C4-2B (cell line): ENCODE measurements around the gene MTFR1L.

Source experiments
- H3K27ac ChIP-seq: fragments of 450-650 bp; 2 replicates; pipeline ENCODE4 v1.5.1; 2017
- ZFX ChIP-seq: fragments of 450-650 bp; IDR thresholded peaks from 2 replicates; pipeline ENCODE4 v1.6.1; 2017
- TF ChIP-seq, protein P1 (sequence below): fragments of 450-650 bp; conservative IDR thresholded peaks from 2 replicates; pipeline ENCODE4 v1.5.1; 2017; ENCODE audit warnings: mild to moderate bottlenecking

MTFR1L gene

DNA sequence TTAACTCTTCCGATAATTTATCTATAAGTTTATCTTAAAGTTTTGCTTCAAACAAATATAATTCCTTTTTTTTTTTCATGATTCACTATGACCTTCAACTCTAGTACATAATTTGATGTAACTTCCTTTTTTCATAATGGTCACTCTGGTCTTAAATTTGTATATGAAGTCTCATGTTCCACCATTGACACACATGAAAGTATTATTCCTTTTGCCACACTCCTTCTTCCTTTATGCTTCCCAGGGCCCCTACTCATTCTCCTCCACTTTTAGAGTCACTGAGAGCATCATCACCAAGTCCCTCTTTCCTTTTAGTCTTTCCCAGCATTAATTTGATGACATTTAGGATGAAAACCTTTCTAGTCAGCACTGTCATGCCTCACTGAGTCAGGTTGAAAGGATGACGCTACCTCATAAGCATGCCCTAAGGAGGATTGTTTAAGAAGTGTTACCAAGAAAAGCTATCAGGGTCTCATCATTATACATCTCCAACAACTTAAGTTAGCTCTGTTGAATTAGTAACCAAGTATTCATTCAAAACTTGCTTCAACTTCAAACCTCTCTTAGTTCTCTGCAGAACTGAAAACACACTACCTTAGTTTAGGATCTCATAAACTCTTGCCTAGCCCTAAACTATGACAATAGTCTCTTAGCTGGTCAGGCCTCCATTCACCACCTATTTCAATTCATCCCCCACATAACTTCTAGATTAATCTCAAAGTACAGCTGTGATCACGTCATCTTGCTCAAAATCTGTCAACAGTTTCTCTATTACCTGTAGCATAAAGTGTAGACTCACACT is 25.0 kb downstream of the MTFR1L start:
- TF ChIP-seq ZFX = no peak
- TF ChIP-seq, protein P1, sequence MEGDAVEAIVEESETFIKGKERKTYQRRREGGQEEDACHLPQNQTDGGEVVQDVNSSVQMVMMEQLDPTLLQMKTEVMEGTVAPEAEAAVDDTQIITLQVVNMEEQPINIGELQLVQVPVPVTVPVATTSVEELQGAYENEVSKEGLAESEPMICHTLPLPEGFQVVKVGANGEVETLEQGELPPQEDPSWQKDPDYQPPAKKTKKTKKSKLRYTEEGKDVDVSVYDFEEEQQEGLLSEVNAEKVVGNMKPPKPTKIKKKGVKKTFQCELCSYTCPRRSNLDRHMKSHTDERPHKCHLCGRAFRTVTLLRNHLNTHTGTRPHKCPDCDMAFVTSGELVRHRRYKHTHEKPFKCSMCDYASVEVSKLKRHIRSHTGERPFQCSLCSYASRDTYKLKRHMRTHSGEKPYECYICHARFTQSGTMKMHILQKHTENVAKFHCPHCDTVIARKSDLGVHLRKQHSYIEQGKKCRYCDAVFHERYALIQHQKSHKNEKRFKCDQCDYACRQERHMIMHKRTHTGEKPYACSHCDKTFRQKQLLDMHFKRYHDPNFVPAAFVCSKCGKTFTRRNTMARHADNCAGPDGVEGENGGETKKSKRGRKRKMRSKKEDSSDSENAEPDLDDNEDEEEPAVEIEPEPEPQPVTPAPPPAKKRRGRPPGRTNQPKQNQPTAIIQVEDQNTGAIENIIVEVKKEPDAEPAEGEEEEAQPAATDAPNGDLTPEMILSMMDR = no peak
- H3K27ac ChIP-seq = no peak overlapping the region

DNA sequence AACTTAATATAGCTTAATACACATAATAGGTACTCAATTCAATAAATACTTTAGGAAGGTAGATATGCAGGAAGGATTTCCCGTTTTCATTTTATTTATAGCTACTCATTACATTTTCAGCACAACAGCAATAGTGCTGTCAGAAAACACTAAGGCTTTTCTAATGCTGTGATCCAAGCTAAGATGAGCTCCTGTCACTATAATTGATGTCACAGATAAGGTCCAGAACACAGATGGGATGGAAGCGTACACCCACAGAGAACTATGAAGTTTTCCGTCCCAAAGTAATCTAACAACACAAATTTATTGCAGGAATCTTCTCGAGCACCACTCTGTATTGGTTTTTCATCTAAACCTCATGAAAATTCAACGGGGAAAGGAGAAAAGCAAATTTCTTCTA is 25.9 kb downstream of the MTFR1L start:
- TF ChIP-seq ZFX = no peak
- TF ChIP-seq, protein P1 = no peak
- H3K27ac ChIP-seq = no peak overlapping the region

DNA sequence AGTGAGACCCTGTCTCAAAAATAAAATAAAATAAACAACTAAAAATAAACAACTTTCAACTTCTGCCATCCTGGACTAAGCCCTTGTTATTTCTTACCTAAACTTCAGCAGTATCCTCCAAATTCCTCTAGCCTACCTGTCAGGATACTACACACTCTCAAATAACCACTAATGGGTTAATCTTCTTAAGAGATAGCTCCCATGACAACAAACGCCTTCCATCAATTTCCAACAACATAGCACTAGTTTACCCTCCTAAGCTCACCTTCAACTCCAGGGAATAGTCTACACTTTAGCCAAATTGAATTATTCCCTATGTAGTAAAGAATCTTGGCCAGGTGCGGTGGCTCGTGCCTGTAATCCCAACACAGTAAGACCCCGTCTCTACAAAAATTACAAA is 28.2 kb downstream of the MTFR1L start:
- TF ChIP-seq ZFX = no peak
- TF ChIP-seq, protein P1 = no peak
- H3K27ac ChIP-seq = no peak overlapping the region

DNA sequence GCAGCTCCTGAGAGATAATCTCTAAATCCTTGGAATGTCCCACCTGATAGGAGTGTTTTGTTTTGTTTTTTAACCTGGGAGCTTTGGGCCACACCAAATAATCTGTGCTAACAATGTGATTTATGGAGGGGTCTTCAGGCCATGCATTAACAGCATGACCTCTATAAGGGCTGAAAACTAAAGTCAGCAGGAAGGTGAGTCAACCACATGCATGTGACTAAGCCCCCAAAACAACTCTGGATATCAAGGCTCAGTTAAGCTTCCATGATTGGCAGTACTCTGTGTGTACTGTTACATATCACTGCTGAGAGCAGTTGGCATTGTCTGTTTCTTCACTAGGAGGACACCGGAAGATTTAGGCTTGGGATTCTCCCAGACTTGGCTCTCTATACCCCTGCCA is 28.8 kb downstream of the MTFR1L start:
- no peak overlapping the region for H3K27ac ChIP-seq
- TF ChIP-seq, protein P1 = no peak
- TF ChIP-seq ZFX = no peak

DNA sequence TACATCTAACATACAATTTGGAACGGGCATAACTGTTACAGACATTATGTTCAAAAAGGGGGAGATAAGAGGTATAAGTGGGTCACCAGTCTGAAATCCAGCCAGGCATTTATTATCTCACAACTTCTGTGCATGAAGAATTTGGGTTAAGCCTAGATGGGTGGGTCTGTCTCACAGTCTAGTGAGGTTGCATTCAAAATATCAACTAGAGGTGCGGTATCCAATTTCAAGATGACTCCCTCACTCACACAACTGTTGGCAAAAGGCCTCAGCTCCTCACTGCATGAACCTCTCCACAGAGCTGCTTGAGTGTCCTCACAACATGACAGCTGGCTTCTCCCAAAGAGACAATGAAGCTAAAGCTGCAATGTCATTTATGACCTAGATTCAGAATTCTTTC is 34.8 kb downstream of the MTFR1L start:
- TF ChIP-seq ZFX = no peak
- TF ChIP-seq, protein P1 = no peak
- no peak overlapping the region for H3K27ac ChIP-seq

DNA sequence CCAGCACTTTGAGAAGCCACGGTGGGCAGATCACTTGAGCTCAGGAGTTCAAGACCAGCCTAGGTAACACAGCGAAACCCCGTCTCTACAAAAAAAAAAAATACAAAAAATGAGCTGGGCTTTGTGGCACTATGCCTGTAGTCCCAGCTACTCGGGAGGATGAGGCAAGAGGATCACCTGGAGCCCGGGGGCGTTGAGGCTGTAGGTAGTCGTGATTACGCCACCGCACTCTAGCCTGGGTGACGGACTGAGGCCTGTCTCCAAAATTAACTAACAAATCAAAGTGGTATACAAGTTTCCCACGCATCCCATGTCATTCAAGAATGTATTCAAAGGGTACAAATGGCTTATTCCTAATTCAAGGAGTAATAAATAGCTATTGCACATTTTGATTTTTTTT is 37.1 kb downstream of the MTFR1L start:
- H3K27ac ChIP-seq = no peak overlapping the region
- no peak for TF ChIP-seq ZFX
- TF ChIP-seq, protein P1 = no peak

DNA sequence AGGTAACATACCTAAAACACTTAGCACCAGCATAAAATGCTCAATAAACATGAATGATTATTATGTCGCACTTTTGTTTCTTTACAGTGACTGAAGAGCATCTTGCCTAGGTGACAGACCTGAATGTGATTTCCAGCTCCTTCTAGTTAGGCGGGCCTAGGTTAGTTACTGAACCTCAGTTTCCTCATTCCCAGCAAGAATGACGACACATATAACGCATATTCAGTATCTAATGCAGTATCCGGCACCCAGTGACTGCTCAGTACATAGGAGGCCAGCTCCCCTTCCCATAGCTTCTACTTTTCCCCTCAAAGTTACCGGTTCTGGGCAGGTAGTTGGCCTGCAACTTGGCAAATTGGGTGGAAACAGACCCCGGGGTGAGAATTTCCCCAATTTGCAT is 38.7 kb downstream of the MTFR1L start:
- H3K27ac ChIP-seq = peak overlapping the region; percentile 84
- TF ChIP-seq, protein P1 = no peak
- TF ChIP-seq ZFX = no peak
